HepG2 (cell line): Measurements from ENCODE around the gene SPOCD1. TPM values are rescaled to one million over a fixed set of nuclear protein-coding genes. Genes with fewer than 3 reads are reported as not detected.

ENCODE experiments used
- ELF4 ChIP-seq: sonication (generic); formaldehyde crosslinking; IDR thresholded peaks from 2 replicates; pipeline ENCODE4 v1.5.0; 2020; ENCODE audit warnings: missing genetic modification reagents, mild to moderate bottlenecking, moderate library complexity, borderline replicate concordance
- HOXD1 ChIP-seq: sonication (generic); formaldehyde crosslinking; IDR thresholded peaks from 2 replicates; pipeline ENCODE4 v1.5.0; 2020; ENCODE audit warnings: missing genetic modification reagents
- MAFG ChIP-seq: sonication (generic); formaldehyde crosslinking; IDR thresholded peaks from 2 replicates; pipeline ENCODE4 v1.5.1; 2020; ENCODE audit warnings: mild to moderate bottlenecking, missing genetic modification reagents
- NFRKB ChIP-seq: fragments of 450-650 bp; IDR thresholded peaks from 2 replicates; pipeline ENCODE4 v1.6.1; 2017
- YEATS2 ChIP-seq: sonication (generic); formaldehyde crosslinking; IDR thresholded peaks from 2 replicates; pipeline ENCODE4 v1.4.0; 2020; ENCODE audit warnings: missing genetic modification reagents, borderline replicate concordance
- ZBTB42 ChIP-seq: sonication (generic); formaldehyde crosslinking; IDR thresholded peaks from 2 replicates; pipeline ENCODE4 v1.5.0; 2020; ENCODE audit warnings: mild to moderate bottlenecking, missing genetic modification reagents
- ZNF207 ChIP-seq: fragments of 450-650 bp; IDR thresholded peaks from 2 replicates; pipeline ENCODE4 v1.6.1; 2016; ENCODE audit warnings: antibody characterized with exemption, borderline replicate concordance
- ZNF362 ChIP-seq: sonication (generic); formaldehyde crosslinking; IDR thresholded peaks from 2 replicates; pipeline ENCODE4 v1.4.0; 2020; ENCODE audit warnings: missing genetic modification reagents, mild to moderate bottlenecking, borderline replicate concordance
- polyA plus RNA-seq, 8 experiments: library from polyadenylated mRNA; depleted of rRNA in 3 of 8; stranded (reverse) in 7 of 8; unstranded in 1 of 8; fragments of >200 nt; fragmentation: Illumina TruSeq in 4 of 8; extraction: Trizol in 4 of 8; gene quantifications; 2 replicates each; pipeline versions ENCODE4 v1.2.1 to v1.2.3, GENCODE V29; 2011 to 2016; ENCODE audit warnings: low read depth in 4 of 8, missing spikeins in 1 of 8, mixed read lengths in 1 of 8; ENCODE audit not compliant: insufficient read depth in 1 of 8
- total RNA-seq, 5 experiments: library from RNA; depleted of rRNA; stranded (reverse); fragments of >200 nt; fragmentation: Illumina TruSeq; extraction: Trizol; gene quantifications; 2 replicates each; pipeline ENCODE4 v1.2.3, GENCODE V29; 2016; ENCODE audit warnings: low read depth in 1 of 5
- TF ChIP-seq, protein P1 (sequence below): sonication (generic); formaldehyde crosslinking; conservative IDR thresholded peaks from 2 replicates; pipeline ENCODE4 v1.4.0; 2020; ENCODE audit warnings: missing genetic modification reagents
- TF ChIP-seq, protein P2 (sequence below): IDR thresholded peaks from 2 replicates; pipeline ENCODE4 v1.4.0; 2020; ENCODE audit warnings: mild to moderate bottlenecking, missing genetic modification reagents
- TF ChIP-seq, protein P3 (sequence below): sonication (generic); formaldehyde crosslinking; IDR thresholded peaks from 2 replicates; pipeline ENCODE4 v1.5.1; 2020; ENCODE audit warnings: missing genetic modification reagents, mild to moderate bottlenecking, borderline replicate concordance

Gene SPOCD1
- total and polyA plus RNA-seq, 2 of the 13 experiments (the other 11 are each of a cell fraction or from before 2014, with no cell fraction given): 0.24 to 0.29 TPM

DNA sequence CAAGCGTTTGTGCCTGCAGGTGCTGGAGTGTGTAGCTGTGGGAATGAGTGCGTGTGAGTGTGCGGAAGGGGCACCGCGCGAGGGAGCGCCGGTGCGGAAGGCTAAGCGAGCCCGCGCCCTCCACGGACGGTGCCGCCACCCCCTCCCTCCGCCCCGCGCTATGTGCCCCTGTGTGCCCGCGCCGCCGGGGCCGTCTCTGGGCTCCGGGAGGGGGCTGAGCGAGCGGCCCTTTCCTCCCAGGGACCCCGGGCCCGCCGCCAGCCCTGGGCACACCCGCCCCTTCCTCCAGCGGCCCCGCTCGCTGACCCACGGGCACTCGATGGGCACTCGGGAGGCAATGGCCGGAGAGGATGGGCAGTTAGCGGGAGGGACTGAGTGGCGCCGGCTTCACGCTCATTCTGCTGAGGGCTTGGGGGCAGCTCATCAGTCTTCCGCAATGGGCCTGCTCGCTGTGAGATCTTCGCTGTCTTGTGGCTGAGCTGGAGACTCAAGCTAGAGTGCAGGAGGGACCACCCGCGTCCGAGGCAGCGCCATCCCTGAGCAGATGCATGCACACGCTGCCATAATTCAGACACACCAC is 43.1 kb downstream of the SPOCD1 start (continued):
- no peak for TF ChIP-seq ZNF362 (CRISPR knock-in tag)
- TF ChIP-seq ZNF207: no peak
- TF ChIP-seq, protein P1, sequence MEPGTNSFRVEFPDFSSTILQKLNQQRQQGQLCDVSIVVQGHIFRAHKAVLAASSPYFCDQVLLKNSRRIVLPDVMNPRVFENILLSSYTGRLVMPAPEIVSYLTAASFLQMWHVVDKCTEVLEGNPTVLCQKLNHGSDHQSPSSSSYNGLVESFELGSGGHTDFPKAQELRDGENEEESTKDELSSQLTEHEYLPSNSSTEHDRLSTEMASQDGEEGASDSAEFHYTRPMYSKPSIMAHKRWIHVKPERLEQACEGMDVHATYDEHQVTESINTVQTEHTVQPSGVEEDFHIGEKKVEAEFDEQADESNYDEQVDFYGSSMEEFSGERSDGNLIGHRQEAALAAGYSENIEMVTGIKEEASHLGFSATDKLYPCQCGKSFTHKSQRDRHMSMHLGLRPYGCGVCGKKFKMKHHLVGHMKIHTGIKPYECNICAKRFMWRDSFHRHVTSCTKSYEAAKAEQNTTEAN (CRISPR knock-in tag): no peak
- no peak for TF ChIP-seq ZBTB42 (CRISPR knock-in tag)
- TF ChIP-seq MAFG: no peak
- TF ChIP-seq, protein P2, sequence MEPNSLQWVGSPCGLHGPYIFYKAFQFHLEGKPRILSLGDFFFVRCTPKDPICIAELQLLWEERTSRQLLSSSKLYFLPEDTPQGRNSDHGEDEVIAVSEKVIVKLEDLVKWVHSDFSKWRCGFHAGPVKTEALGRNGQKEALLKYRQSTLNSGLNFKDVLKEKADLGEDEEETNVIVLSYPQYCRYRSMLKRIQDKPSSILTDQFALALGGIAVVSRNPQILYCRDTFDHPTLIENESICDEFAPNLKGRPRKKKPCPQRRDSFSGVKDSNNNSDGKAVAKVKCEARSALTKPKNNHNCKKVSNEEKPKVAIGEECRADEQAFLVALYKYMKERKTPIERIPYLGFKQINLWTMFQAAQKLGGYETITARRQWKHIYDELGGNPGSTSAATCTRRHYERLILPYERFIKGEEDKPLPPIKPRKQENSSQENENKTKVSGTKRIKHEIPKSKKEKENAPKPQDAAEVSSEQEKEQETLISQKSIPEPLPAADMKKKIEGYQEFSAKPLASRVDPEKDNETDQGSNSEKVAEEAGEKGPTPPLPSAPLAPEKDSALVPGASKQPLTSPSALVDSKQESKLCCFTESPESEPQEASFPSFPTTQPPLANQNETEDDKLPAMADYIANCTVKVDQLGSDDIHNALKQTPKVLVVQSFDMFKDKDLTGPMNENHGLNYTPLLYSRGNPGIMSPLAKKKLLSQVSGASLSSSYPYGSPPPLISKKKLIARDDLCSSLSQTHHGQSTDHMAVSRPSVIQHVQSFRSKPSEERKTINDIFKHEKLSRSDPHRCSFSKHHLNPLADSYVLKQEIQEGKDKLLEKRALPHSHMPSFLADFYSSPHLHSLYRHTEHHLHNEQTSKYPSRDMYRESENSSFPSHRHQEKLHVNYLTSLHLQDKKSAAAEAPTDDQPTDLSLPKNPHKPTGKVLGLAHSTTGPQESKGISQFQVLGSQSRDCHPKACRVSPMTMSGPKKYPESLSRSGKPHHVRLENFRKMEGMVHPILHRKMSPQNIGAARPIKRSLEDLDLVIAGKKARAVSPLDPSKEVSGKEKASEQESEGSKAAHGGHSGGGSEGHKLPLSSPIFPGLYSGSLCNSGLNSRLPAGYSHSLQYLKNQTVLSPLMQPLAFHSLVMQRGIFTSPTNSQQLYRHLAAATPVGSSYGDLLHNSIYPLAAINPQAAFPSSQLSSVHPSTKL: no peak
- no peak for TF ChIP-seq ELF4 (CRISPR knock-in tag)
- TF ChIP-seq, protein P3, sequence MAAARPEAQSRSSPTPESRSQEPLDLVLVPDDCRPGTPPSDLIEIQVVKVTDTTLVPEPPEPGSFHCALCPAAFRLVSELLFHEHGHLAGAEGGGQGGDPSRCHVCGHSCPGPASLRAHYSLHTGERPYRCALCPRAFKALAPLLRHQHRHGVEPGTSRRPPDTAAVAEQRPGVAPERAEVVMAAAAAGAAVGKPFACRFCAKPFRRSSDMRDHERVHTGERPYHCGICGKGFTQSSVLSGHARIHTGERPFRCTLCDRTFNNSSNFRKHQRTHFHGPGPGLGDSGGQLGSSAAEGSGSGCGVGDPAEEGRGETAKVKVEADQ (CRISPR knock-in tag): no peak
- TF ChIP-seq NFRKB: no peak
- no peak for TF ChIP-seq YEATS2 (CRISPR knock-in tag)
- no peak for TF ChIP-seq HOXD1 (CRISPR knock-in tag)
